ENCODE results near the gene RABL6.

GRCh38 chr9:136852664-136853595 lies 45.2 kb downstream of the RABL6 start:
- TF ChIP-seq CTCF (IDR thresholded peaks at IDR 0.05) (no peak), POLR2A (IDR thresholded peaks at IDR 0.05) (no peak)

All from body of pancreas (tissue), 4 donors.